ENCODE data around the gene LRP1B.

- TF ChIP-seq SP1 (IDR thresholded peaks at IDR 0.05) (no peak), RXRA (IDR thresholded peaks at IDR 0.05) (no peak)
These were observed 352.4 kb downstream of the LRP1B start for GRCh38 chr2:141778315-141778835.
